ENCODE measurements around the gene STX5. TPM values are rescaled to one million over a fixed set of nuclear protein-coding genes. Genes with fewer than 3 reads are reported as not detected.

Gene STX5
- total RNA-seq, 2 experiments from 2014 or later = 24.6 to 29.2 TPM

GRCh38 chr11:62799486-62799885 is 32.4 kb downstream of the STX5 start:
- CTCF ChIA-PET = interaction anchor here (3.2 kb wide), 1 partner anchor 13 kb away, joined by 14 read pairs; the partner anchor contains the start of gene TMEM179B
- no peak overlapping the region for H3K4me3 Mint-ChIP-seq

GRCh38 chr11:62796281-62796680 is 35.6 kb downstream of the STX5 start:
- intact Hi-C loops (cut with micrococcal nuclease) = no loop called here
- no peak overlapping the region for H3K4me3 Mint-ChIP-seq
- peak overlapping the region; percentile 8 for H3K27ac Mint-ChIP-seq
- ChIA-PET CTCF (interaction anchor here (4.0 kb wide), 1 partner anchor 9 kb away, joined by 37 read pairs; the partner anchor contains the start of gene TMEM179B), POLR2A (interaction anchor here (0.8 to 1.3 kb wide), 2 partner anchors 10 to 20 kb away, joined by 3 read pairs; no protein-coding TSS in a partner anchor)
- no peak for DNase-seq
- no peaks in the 10 kb centered on the region for H3K27me3 Mint-ChIP-seq
- H3K4me1 Mint-ChIP-seq (ENCODE audit: low read depth) = peaks cover 9% of the 10 kb centered on the region
- H3K9me3 Mint-ChIP-seq = no peaks in the 10 kb centered on the region
- peaks cover 61% of the 10 kb centered on the region for H3K36me3 Mint-ChIP-seq

More at GRCh38 chr11:62799486-62799885, 32.4 kb downstream of the STX5 start:
- no peaks in the 10 kb centered on the region for H3K27me3 Mint-ChIP-seq
- H3K4me1 Mint-ChIP-seq (ENCODE audit: low read depth) = peaks cover 26% of the 10 kb centered on the region
- DNase-seq = no peak
- no peaks in the 10 kb centered on the region for H3K9me3 Mint-ChIP-seq
- intact Hi-C loops (cut with micrococcal nuclease) = no loop called here
- peaks cover 73% of the 10 kb centered on the region for H3K36me3 Mint-ChIP-seq
- POLR2A ChIA-PET = no interaction called here
- H3K27ac Mint-ChIP-seq = no peak overlapping the region

GRCh38 chr11:62794201-62794775 is 37.6 kb downstream of the STX5 start:
- Mint-ChIP-seq H3K27me3 (no peaks in the 10 kb centered on the region), H3K4me3 (no peak overlapping the region), H3K9me3 (no peaks in the 10 kb centered on the region), H3K27ac (peak overlapping the region; percentile 2), H3K4me1 (ENCODE audit: low read depth) (peaks cover 26% of the 10 kb centered on the region), H3K36me3 (peaks cover 56% of the 10 kb centered on the region)
- DNase-seq = no peak
- ChIA-PET CTCF (interaction anchor here (1.0 to 4.0 kb wide), 3 partner anchors 7 to 51 kb away, joined by 3 to 37 read pairs (median 4); partner anchors contain the start of genes NXF1 and TMEM179B), POLR2A (interaction anchor here (0.7 to 2.3 kb wide), 4 partner anchors 12 to 72 kb away, joined by 3 to 11 read pairs (median 4); partner anchors contain the start of gene NXF1)
- intact Hi-C loops (cut with micrococcal nuclease) = no loop called here

GRCh38 chr11:62792202-62792575 is 39.7 kb downstream of the STX5 start:
- no peak for DNase-seq
- H3K4me3 Mint-ChIP-seq = peak overlapping the region; percentile 87
- no peaks in the 10 kb centered on the region for H3K9me3 Mint-ChIP-seq
- H3K27ac Mint-ChIP-seq = peak overlapping the region; percentile 87
- peaks cover 37% of the 10 kb centered on the region for H3K4me1 Mint-ChIP-seq (ENCODE audit: low read depth)
- ChIA-PET CTCF (interaction anchor here (0.9 kb wide), 1 partner anchor 46 kb away, joined by 3 read pairs; no protein-coding TSS in a partner anchor), POLR2A (interaction anchor here (1.0 to 7.7 kb wide), 5 partner anchors 12 to 63 kb away, joined by 3 to 96 read pairs (median 4); partner anchors contain the start of gene WDR74)
- H3K36me3 Mint-ChIP-seq = peaks cover 52% of the 10 kb centered on the region
- H3K27me3 Mint-ChIP-seq = no peaks in the 10 kb centered on the region
- intact Hi-C loops (cut with micrococcal nuclease) = loop anchor here (1.0 kb wide), 3 partner anchors 12 to 47 kb away; partner anchors contain the start of genes STX5, TEX54 and WDR74

- Mint-ChIP-seq H3K36me3 (peaks cover 51% of the 10 kb centered on the region), H3K4me3 (peak within 1 kb of the TSS; percentile 87), H3K9me3 (no peaks in the 10 kb centered on the region), H3K27ac (peak within 1 kb of the TSS; percentile 87), H3K4me1 (ENCODE audit: low read depth) (peaks cover 37% of the 10 kb centered on the region), H3K27me3 (no peaks in the 10 kb centered on the region)
- POLR2A ChIA-PET = interaction anchor here (0.9 to 7.7 kb wide), 8 partner anchors 11 to 70 kb away, joined by 3 to 96 read pairs (median 4); partner anchors contain the start of genes STX5, TEX54, WDR74 and ZBTB3
- intact Hi-C loops (cut with micrococcal nuclease) = loop anchor here (1.0 kb wide), 4 partner anchors 13 to 90 kb away; partner anchors contain the start of genes STX5, TEX54 and WDR74
- CTCF ChIA-PET = interaction anchor here (0.7 to 1.1 kb wide), 4 partner anchors 9 to 111 kb away, joined by 3 read pairs; no protein-coding TSS in a partner anchor
- DNase-seq = peak; percentile 94
Measured at GRCh38 chr11:62791501-62792201, 40.2 kb downstream of the STX5 start, which contains the start of gene TMEM223. TSS of gene TMEM223 (minus strand) at chr11:62792006. CDS start at chr11:62791994, 12 bp downstream.

- peak overlapping the region; percentile 93 for H3K27ac Mint-ChIP-seq
- CTCF ChIA-PET = interaction anchor here (0.9 to 4.0 kb wide), 4 partner anchors 36 to 72 kb away, joined by 3 to 39 read pairs (median 4); partner anchors contain the start of gene ZBTB3
- peaks cover 45% of the 10 kb centered on the region for H3K4me1 Mint-ChIP-seq (ENCODE audit: low read depth)
- POLR2A ChIA-PET = interaction anchor here (0.8 to 7.7 kb wide), 5 partner anchors 11 to 66 kb away, joined by 3 to 96 read pairs (median 7); partner anchors contain the start of genes HNRNPUL2 and WDR74
- DNase-seq = no peak
- intact Hi-C loops (cut with micrococcal nuclease) = no loop called here
- no peaks in the 10 kb centered on the region for H3K27me3 Mint-ChIP-seq
- H3K9me3 Mint-ChIP-seq = no peaks in the 10 kb centered on the region
- H3K36me3 Mint-ChIP-seq = peaks cover 33% of the 10 kb centered on the region
- H3K4me3 Mint-ChIP-seq = no peak overlapping the region
Measured at GRCh38 chr11:62789576-62789975, 42.3 kb downstream of the STX5 start.

- Mint-ChIP-seq H3K4me1 (ENCODE audit: low read depth) (peaks cover 45% of the 10 kb centered on the region), H3K27ac (peak overlapping the region; percentile 93), H3K4me3 (peak overlapping the region; percentile 95), H3K27me3 (no peaks in the 10 kb centered on the region), H3K9me3 (no peaks in the 10 kb centered on the region), H3K36me3 (peaks cover 28% of the 10 kb centered on the region)
- ChIA-PET POLR2A (interaction anchor here (1.8 to 7.7 kb wide), 4 partner anchors 51 to 124 kb away, joined by 7 to 96 read pairs (median 11); partner anchors contain the start of genes C11orf98, CSKMT, HNRNPUL2 and WDR74), CTCF (interaction anchor here (1.1 to 4.0 kb wide), 3 partner anchors 15 to 55 kb away, joined by 3 to 89 read pairs (median 39); partner anchors contain the start of gene TAF6L)
- intact Hi-C loops (cut with micrococcal nuclease) = no loop called here
- DNase-seq = no peak
Measured at GRCh38 chr11:62788991-62789390, 42.9 kb downstream of the STX5 start.

- DNase-seq = peak; percentile 98
- Mint-ChIP-seq H3K4me3 (peak within 1 kb of the TSS; percentile 95), H3K9me3 (no peaks in the 10 kb centered on the region), H3K4me1 (ENCODE audit: low read depth) (peaks cover 39% of the 10 kb centered on the region), H3K27me3 (no peaks in the 10 kb centered on the region), H3K27ac (peak within 1 kb of the TSS; percentile 93), H3K36me3 (peaks cover 21% of the 10 kb centered on the region)
- intact Hi-C loops (cut with micrococcal nuclease) = loop anchor here (1.0 kb wide), 7 partner anchors 16 to 94 kb away; partner anchors contain the start of genes HNRNPUL2, NXF1, TAF6L and WDR74
- CTCF ChIA-PET = interaction anchor here (0.6 to 4.1 kb wide), 41 partner anchors 9 to 237 kb away, joined by 3 to 89 read pairs (median 7); partner anchors contain the start of genes B3GAT3, C11orf98, CSKMT and HNRNPUL2
- POLR2A ChIA-PET = interaction anchor here (0.9 to 7.7 kb wide), 22 partner anchors 10 to 196 kb away, joined by 3 to 96 read pairs (median 8); partner anchors contain the start of genes C11orf98, CSKMT, HNRNPUL2 and INTS5
Measured at GRCh38 chr11:62787005-62787759, 44.7 kb downstream of the STX5 start, which contains the start of gene TMEM179B. TSS of gene TMEM179B (plus strand) at chr11:62787402. CDS start at chr11:62787432, 30 bp downstream.

GRCh38 chr11:62786318-62787004 is 45.4 kb downstream of the STX5 start:
- ChIA-PET CTCF (interaction anchor here (0.6 to 4.1 kb wide), 51 partner anchors 10 to 372 kb away, joined by 3 to 89 read pairs (median 5); partner anchors contain the start of genes B3GAT3, C11orf98, CSKMT and EEF1G), POLR2A (interaction anchor here (0.8 to 7.7 kb wide), 20 partner anchors 9 to 195 kb away, joined by 3 to 96 read pairs (median 8); partner anchors contain the start of genes INTS5, LBHD1, NXF1 and POLR2G)
- no peaks in the 10 kb centered on the region for H3K9me3 Mint-ChIP-seq
- peak overlapping the region; percentile 79 for H3K4me3 Mint-ChIP-seq
- no peaks in the 10 kb centered on the region for H3K27me3 Mint-ChIP-seq
- H3K4me1 Mint-ChIP-seq (ENCODE audit: low read depth) = peaks cover 36% of the 10 kb centered on the region
- DNase-seq = peak; percentile 91
- intact Hi-C loops (cut with micrococcal nuclease) = loop anchor here (1.0 kb wide), 7 partner anchors 15 to 95 kb away; partner anchors contain the start of genes HNRNPUL2, NXF1, TAF6L and WDR74
- peaks cover 18% of the 10 kb centered on the region for H3K36me3 Mint-ChIP-seq
- peak overlapping the region; percentile 88 for H3K27ac Mint-ChIP-seq

GRCh38 chr11:62782753-62783152 is 49.1 kb downstream of the STX5 start:
- POLR2A ChIA-PET = no interaction called here
- no peaks in the 10 kb centered on the region for H3K27me3 Mint-ChIP-seq
- no peak overlapping the region for H3K27ac Mint-ChIP-seq
- H3K4me3 Mint-ChIP-seq = no peak overlapping the region
- intact Hi-C loops (cut with micrococcal nuclease) = no loop called here
- no peaks in the 10 kb centered on the region for H3K9me3 Mint-ChIP-seq
- H3K36me3 Mint-ChIP-seq = peaks cover 8% of the 10 kb centered on the region
- peaks cover 18% of the 10 kb centered on the region for H3K4me1 Mint-ChIP-seq (ENCODE audit: low read depth)
- CTCF ChIA-PET = no interaction called here
- no peak for DNase-seq
